Nephron (organoid): ENCODE measurements around the gene ARL8B.

Source experiments
- H3K27ac Mint-ChIP-seq, 3 experiments: 2 replicates each; pipeline ENCODE4 v1.8.0; 2020; ENCODE audit warnings: mixed read lengths in 3 of 3, mild to moderate bottlenecking in 2 of 3, moderate library complexity in 1 of 3
- H3K27me3 Mint-ChIP-seq: 2 replicates; pipeline ENCODE4 v1.8.0; 2021; ENCODE audit warnings: low read depth, mild to moderate bottlenecking, moderate library complexity, mixed read lengths
- H3K36me3 Mint-ChIP-seq: 2 replicates; pipeline ENCODE4 v1.8.0; 2020; ENCODE audit warnings: low read depth, mixed read lengths
- H3K4me1 Mint-ChIP-seq: 2 replicates; pipeline ENCODE4 v1.8.0; 2020; ENCODE audit warnings: mixed read lengths
- H3K4me3 Mint-ChIP-seq, 3 experiments: 2 replicates each; pipeline ENCODE4 v1.8.0; 2020; ENCODE audit warnings: mild to moderate bottlenecking in 3 of 3, mixed read lengths in 3 of 3, moderate library complexity in 2 of 3
- H3K9me3 Mint-ChIP-seq: 2 replicates; pipeline ENCODE4 v1.8.0; 2020; ENCODE audit warnings: mixed read lengths
- CTCF ChIP-seq, 3 experiments: fragments of 200-600 bp; sonication (generic); IDR thresholded peaks; one replicate each; pipeline ENCODE4 v1.5.0; 2021; ENCODE audit warnings: antibody characterized with exemption in 3 of 3; ENCODE audit not compliant: unreplicated experiment in 3 of 3

The ARL8B gene

GRCh38 chr3:5155241-5155640 is 33.1 kb downstream of the ARL8B start:
- H3K27ac Mint-ChIP-seq = no peak overlapping the region
- H3K4me3 Mint-ChIP-seq = no peak overlapping the region
- peaks cover 10% of the 10 kb centered on the region for H3K9me3 Mint-ChIP-seq
- TF ChIP-seq CTCF (IDR thresholded peaks at IDR 0.05; ENCODE audit: unreplicated experiment in 3 of 3) = no peak
- H3K36me3 Mint-ChIP-seq = peaks cover 40% of the 10 kb centered on the region
- peaks cover 3% of the 10 kb centered on the region for H3K4me1 Mint-ChIP-seq
- H3K27me3 Mint-ChIP-seq = no peaks in the 10 kb centered on the region

- peaks cover 6% of the 10 kb centered on the region for H3K36me3 Mint-ChIP-seq
- H3K27me3 Mint-ChIP-seq = no peaks in the 10 kb centered on the region
- no peak overlapping the region for H3K4me3 Mint-ChIP-seq
- H3K4me1 Mint-ChIP-seq = peaks cover 12% of the 10 kb centered on the region
- H3K27ac Mint-ChIP-seq = no peak overlapping the region
- H3K9me3 Mint-ChIP-seq = peaks cover 3% of the 10 kb centered on the region
- TF ChIP-seq CTCF (IDR thresholded peaks at IDR 0.05; ENCODE audit: unreplicated experiment in 3 of 3) = no peak
Measured at GRCh38 chr3:5160321-5160720, 38.2 kb downstream of the ARL8B start.

- Mint-ChIP-seq H3K36me3 (peaks cover 4% of the 10 kb centered on the region), H3K27ac (no peak overlapping the region), H3K4me3 (no peak overlapping the region), H3K9me3 (no peaks in the 10 kb centered on the region), H3K27me3 (no peaks in the 10 kb centered on the region), H3K4me1 (peaks cover 12% of the 10 kb centered on the region)
- no peak for TF ChIP-seq CTCF (IDR thresholded peaks at IDR 0.05; ENCODE audit: unreplicated experiment in 3 of 3)
Measured at GRCh38 chr3:5160940-5161858, 39.1 kb downstream of the ARL8B start.

- no peaks in the 10 kb centered on the region for H3K27me3 Mint-ChIP-seq
- H3K27ac Mint-ChIP-seq = peak overlapping the region in 1 of 3 experiments; percentile 19
- H3K9me3 Mint-ChIP-seq = no peaks in the 10 kb centered on the region
- TF ChIP-seq CTCF (IDR thresholded peaks at IDR 0.05; ENCODE audit: unreplicated experiment in 3 of 3) = no peak
- no peaks in the 10 kb centered on the region for H3K36me3 Mint-ChIP-seq
- H3K4me1 Mint-ChIP-seq = peaks cover 12% of the 10 kb centered on the region
- H3K4me3 Mint-ChIP-seq = no peak overlapping the region
Measured at GRCh38 chr3:5162102-5162501, 40.0 kb downstream of the ARL8B start.

GRCh38 chr3:5165698-5166097 is 43.6 kb downstream of the ARL8B start:
- Mint-ChIP-seq H3K4me3 (no peak overlapping the region), H3K4me1 (peaks cover 13% of the 10 kb centered on the region), H3K27ac (no peak overlapping the region), H3K9me3 (no peaks in the 10 kb centered on the region), H3K27me3 (no peaks in the 10 kb centered on the region), H3K36me3 (peaks cover 4% of the 10 kb centered on the region)
- no peak for TF ChIP-seq CTCF (IDR thresholded peaks at IDR 0.05; ENCODE audit: unreplicated experiment in 3 of 3)

- Mint-ChIP-seq H3K36me3 (peaks cover 7% of the 10 kb centered on the region), H3K4me1 (peaks cover 11% of the 10 kb centered on the region), H3K27ac (no peak overlapping the region), H3K27me3 (no peaks in the 10 kb centered on the region), H3K9me3 (no peaks in the 10 kb centered on the region), H3K4me3 (no peak overlapping the region)
- no peak for TF ChIP-seq CTCF (IDR thresholded peaks at IDR 0.05; ENCODE audit: unreplicated experiment in 3 of 3)
Measured at GRCh38 chr3:5166846-5167245, 44.8 kb downstream of the ARL8B start.
